GM19099 (cell line): ENCODE measurements around the gene RHBDL3.

Experiments used
- POLR2A ChIP-seq: IDR thresholded peaks from 3 replicates; pipeline ENCODE4 v1.6.1; 2011; ENCODE audit warnings: low read depth; ENCODE audit not compliant: insufficient read length; ENCODE audit errors: extremely low read depth

The RHBDL3 gene

GRCh38 chr17:32349854-32350665, 84.4 kb downstream of the RHBDL3 start, which contains the start of gene ZNF207:
Gene ZNF207 (plus strand): TSS chr17:32350157. CDS start chr17:32350286, 129 bp downstream.
- peak; percentile 89 for TF ChIP-seq POLR2A

GRCh38 chr17:32350666-32351418, 85.2 kb downstream of the RHBDL3 start:
- TF ChIP-seq POLR2A = no peak

- no peak for TF ChIP-seq POLR2A
Measured at GRCh38 chr17:32355649-32356377, 90.2 kb downstream of the RHBDL3 start.

- TF ChIP-seq POLR2A = no peak
Measured at GRCh38 chr17:32356378-32356743, 90.7 kb downstream of the RHBDL3 start.

- no peak for TF ChIP-seq POLR2A
Measured at GRCh38 chr17:32356750-32357149, 91.1 kb downstream of the RHBDL3 start.

- TF ChIP-seq POLR2A = no peak
Measured at GRCh38 chr17:32357615-32358014, 92.0 kb downstream of the RHBDL3 start.

- no peak for TF ChIP-seq POLR2A
Measured at GRCh38 chr17:32361270-32361669, 95.6 kb downstream of the RHBDL3 start.

GRCh38 chr17:32370426-32370825, 104.8 kb downstream of the RHBDL3 start:
- no peak for TF ChIP-seq POLR2A
